Thyroid gland (tissue), 4 donors: Measurements from ENCODE around the gene P4HTM.

Experiments used
- CTCF ChIP-seq, 6 experiments: fragments of 200-600 bp in 3 of 6; fragments of 450-650 bp in 3 of 6; sonication (generic) in 3 of 6; IDR thresholded peaks; one replicate each; pipeline ENCODE4 v1.5.1; 2016 to 2019; ENCODE audit warnings: antibody characterized with exemption in 6 of 6, mild to moderate bottlenecking in 2 of 6, inconsistent platforms in 1 of 6, moderate library complexity in 1 of 6
- POLR2A ChIP-seq, 2 donors: fragments of 450-650 bp; IDR thresholded peaks; one replicate each; pipeline ENCODE4 v1.6.1; 2017; ENCODE audit warnings: antibody characterized with exemption in 2 of 2, mild to moderate bottlenecking in 2 of 2, moderate library complexity in 1 of 2

GRCh38 chr3:48991851-48992545 lies 2.0 kb downstream of the P4HTM start:
- no peak for TF ChIP-seq POLR2A (IDR thresholded peaks at IDR 0.05)
- no peak for TF ChIP-seq CTCF (IDR thresholded peaks at IDR 0.05)
